Spleen (tissue), 7 donors: ENCODE measurements around the gene HOXA5.

ENCODE experiments used
- CTCF ChIP-seq, 11 experiments: fragments of 200-600 bp in 7 of 11; fragments of 450-650 bp in 4 of 11; sonication (generic) in 4 of 11; IDR thresholded peaks in 8 of 11; conservative IDR thresholded peaks in 3 of 11; 1 replicate in 7 of 11; 2 replicates in 4 of 11; pipeline versions ENCODE4 v1.4.0 to v1.8.0; 2016 to 2021; ENCODE audit warnings: antibody characterized with exemption in 11 of 11, inconsistent platforms in 4 of 11, mild to moderate bottlenecking in 1 of 11
- POLR2AphosphoS5 ChIP-seq, 3 donors: sonication (generic); formaldehyde crosslinking; IDR thresholded peaks; one replicate each; pipeline ENCODE4 v1.5.1; 2017; ENCODE audit warnings: antibody characterized with exemption in 3 of 3
- donor health status: DM: no; HTN: no; CAD: no; lungs with moderate emphysema.
- donor health status: DM: no; HTN: no; CAD: no.
- donor health status: DM: no; HTN: no; CAD: no.

- TF ChIP-seq CTCF (IDR thresholded peaks at IDR 0.05 in 8 of 11, conservative IDR thresholded peaks at IDR 0.05 in 3 of 11) = no peak
- TF ChIP-seq POLR2AphosphoS5 (IDR thresholded peaks at IDR 0.05) = no peak
Measured at GRCh38 chr7:27152816-27153442, 9.4 kb upstream of the HOXA5 start.
